Mesothelial cell of epicardium (in vitro differentiated cells): ENCODE data around the gene ITPKA. TPM values are rescaled to one million over a fixed set of nuclear protein-coding genes. Genes with fewer than 3 reads are reported as not detected.

Experiments
- DNase-seq, 2 experiments: peaks; one replicate each; pipeline ENCODE4 v3.0.0; 2021; ENCODE audit warnings: low spot score in 2 of 2; ENCODE audit not compliant: unreplicated experiment in 2 of 2
- H3K27ac Mint-ChIP-seq: 2 replicates; pipeline ENCODE4 v1.8.0; 2021; ENCODE audit warnings: mixed read lengths
- H3K27me3 Mint-ChIP-seq: 2 replicates; pipeline ENCODE4 v1.8.0; 2021; ENCODE audit warnings: low read depth, mixed read lengths
- H3K36me3 Mint-ChIP-seq: 2 replicates; pipeline ENCODE4 v1.8.0; 2021; ENCODE audit warnings: mixed read lengths
- H3K4me1 Mint-ChIP-seq: 2 replicates; pipeline ENCODE4 v1.8.0; 2021; ENCODE audit warnings: mixed read lengths
- H3K4me3 Mint-ChIP-seq: 2 replicates; pipeline ENCODE4 v1.8.0; 2021; ENCODE audit warnings: mild to moderate bottlenecking, moderate library complexity, mixed read lengths
- H3K9me3 Mint-ChIP-seq: 2 replicates; pipeline ENCODE4 v1.8.0; 2021; ENCODE audit warnings: mixed read lengths
- total RNA-seq: library from RNA; stranded (reverse); gene quantifications from 3 replicates; pipeline ENCODE4 v1.2.1, GENCODE V29; 2021
- TF ChIP-seq, protein P1 (sequence below): fragments of 200-600 bp; sonication (generic); IDR thresholded peaks from one replicate; pipeline ENCODE4 v1.5.0; 2021; ENCODE audit warnings: antibody characterized with exemption; ENCODE audit not compliant: unreplicated experiment

ITPKA gene
- 0.55 to 0.80 TPM (median 0.79 TPM) in 3 replicates for total RNA-seq

DNA sequence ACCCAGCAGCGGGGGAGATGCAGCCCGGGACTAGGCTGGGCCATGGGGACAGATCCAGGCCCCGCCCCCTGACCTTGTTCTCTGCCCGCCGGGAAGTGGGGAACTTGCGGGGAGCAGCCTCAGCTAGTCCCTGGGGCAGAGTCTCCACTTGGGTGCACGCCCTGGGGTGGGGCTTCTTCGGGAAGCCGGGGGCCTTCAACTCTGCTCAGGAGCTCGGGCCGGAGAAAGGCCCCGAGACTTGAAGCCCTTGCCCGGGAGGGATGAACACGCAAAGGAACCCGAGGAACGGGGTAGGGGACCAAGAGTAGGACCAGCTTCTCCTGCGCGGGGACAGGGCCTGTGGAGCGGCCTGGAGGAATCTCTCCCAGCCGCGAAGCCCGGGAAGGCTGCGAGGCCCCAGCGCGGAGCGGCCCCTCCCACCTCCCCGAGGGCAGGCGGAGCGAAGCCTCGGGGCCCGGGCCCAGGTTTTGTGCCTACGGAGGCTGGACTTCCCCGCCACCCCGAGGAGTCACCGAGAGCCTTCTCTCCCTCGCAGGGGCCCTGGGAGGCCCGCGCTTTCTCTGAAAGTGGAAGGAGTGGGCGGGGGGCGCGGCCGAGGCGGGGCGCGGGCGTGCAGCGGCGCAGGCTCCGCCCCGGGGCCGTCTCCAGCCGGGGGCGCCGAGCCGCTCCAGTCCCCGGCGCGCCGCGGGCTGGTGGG lies at the start of gene ITPKA:
TSS of gene ITPKA (plus strand) at position 670 of the 697 bp plus-strand sequence. CDS start 54 bp downstream, outside the sequence.
- peak in 1 of 2 experiments; percentile 75 for DNase-seq
- no peaks in the 10 kb centered on the region for H3K36me3 Mint-ChIP-seq
- peak within 1 kb of the TSS; percentile 68 for H3K4me3 Mint-ChIP-seq
- TF ChIP-seq, protein P1, sequence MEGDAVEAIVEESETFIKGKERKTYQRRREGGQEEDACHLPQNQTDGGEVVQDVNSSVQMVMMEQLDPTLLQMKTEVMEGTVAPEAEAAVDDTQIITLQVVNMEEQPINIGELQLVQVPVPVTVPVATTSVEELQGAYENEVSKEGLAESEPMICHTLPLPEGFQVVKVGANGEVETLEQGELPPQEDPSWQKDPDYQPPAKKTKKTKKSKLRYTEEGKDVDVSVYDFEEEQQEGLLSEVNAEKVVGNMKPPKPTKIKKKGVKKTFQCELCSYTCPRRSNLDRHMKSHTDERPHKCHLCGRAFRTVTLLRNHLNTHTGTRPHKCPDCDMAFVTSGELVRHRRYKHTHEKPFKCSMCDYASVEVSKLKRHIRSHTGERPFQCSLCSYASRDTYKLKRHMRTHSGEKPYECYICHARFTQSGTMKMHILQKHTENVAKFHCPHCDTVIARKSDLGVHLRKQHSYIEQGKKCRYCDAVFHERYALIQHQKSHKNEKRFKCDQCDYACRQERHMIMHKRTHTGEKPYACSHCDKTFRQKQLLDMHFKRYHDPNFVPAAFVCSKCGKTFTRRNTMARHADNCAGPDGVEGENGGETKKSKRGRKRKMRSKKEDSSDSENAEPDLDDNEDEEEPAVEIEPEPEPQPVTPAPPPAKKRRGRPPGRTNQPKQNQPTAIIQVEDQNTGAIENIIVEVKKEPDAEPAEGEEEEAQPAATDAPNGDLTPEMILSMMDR = no peak
- no peak within 1 kb of the TSS for H3K27ac Mint-ChIP-seq
- H3K27me3 Mint-ChIP-seq = peaks cover 67% of the 10 kb centered on the region
- no peaks in the 10 kb centered on the region for H3K9me3 Mint-ChIP-seq
- H3K4me1 Mint-ChIP-seq = peaks cover 10% of the 10 kb centered on the region

DNA sequence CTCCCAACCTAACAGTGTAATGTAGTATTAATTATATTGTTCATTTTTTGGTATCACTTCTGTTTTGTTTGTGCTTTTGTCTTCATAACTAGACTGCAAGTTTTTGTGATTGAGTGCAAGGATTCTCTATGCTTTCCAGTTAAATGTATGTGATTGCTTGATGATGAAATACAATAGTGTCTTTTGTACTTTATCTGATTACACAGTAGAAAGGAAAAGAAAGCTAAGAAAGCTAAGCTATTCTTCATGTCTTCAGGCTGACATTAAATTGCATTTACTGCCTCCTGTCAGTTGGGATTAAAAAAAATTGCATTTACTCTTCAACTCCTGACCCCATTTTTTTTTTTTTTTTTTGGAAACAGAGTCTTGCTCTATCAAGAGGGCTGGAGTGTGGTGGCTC lies 48.3 kb upstream of the ITPKA start:
- TF ChIP-seq, protein P1 = no peak
- no peaks in the 10 kb centered on the region for H3K9me3 Mint-ChIP-seq
- H3K27me3 Mint-ChIP-seq = no peaks in the 10 kb centered on the region
- DNase-seq = no peak
- peaks cover 27% of the 10 kb centered on the region for H3K36me3 Mint-ChIP-seq
- H3K4me1 Mint-ChIP-seq = peaks cover 12% of the 10 kb centered on the region
- no peak overlapping the region for H3K4me3 Mint-ChIP-seq
- peak overlapping the region; percentile 66 for H3K27ac Mint-ChIP-seq

DNA sequence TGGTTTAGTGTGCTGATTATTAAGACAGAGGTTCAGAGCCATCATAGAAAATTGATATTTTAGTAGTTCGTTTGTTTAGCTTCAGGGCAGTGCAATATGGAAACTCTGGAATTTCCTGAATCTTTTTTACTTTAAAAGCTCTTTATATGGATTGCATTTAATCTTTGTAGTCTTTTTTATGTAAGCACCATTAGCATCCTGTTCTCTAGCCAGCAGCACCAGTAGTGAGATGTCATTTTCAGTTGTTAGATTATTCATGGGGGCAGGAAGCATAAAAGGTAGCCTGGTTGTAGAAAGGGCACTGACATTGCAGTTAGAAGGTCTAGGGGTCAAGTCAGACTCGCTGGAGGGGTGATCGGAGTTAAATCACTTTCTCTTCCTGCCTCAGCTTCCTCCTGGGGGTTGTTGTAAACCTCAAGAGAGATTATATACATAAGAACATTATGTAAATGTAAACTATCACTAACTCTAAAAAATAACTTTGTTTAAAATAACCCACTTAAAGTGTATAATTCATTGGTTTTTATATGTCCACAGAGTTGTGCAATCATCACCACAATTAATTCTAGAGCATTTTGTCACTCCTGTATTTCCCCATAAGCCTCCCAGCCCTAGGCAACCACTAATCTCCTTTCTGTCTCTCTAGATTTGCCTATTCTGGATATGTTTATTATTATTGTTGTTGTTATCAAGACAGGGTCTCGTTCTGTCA lies 31.4 kb upstream of the ITPKA start:
- H3K4me3 Mint-ChIP-seq = no peak overlapping the region
- no peak for DNase-seq
- peaks cover 45% of the 10 kb centered on the region for H3K36me3 Mint-ChIP-seq
- TF ChIP-seq, protein P1 = no peak
- H3K27me3 Mint-ChIP-seq = no peaks in the 10 kb centered on the region
- H3K4me1 Mint-ChIP-seq = no peaks in the 10 kb centered on the region
- peaks cover 3% of the 10 kb centered on the region for H3K9me3 Mint-ChIP-seq
- no peak overlapping the region for H3K27ac Mint-ChIP-seq

DNA sequence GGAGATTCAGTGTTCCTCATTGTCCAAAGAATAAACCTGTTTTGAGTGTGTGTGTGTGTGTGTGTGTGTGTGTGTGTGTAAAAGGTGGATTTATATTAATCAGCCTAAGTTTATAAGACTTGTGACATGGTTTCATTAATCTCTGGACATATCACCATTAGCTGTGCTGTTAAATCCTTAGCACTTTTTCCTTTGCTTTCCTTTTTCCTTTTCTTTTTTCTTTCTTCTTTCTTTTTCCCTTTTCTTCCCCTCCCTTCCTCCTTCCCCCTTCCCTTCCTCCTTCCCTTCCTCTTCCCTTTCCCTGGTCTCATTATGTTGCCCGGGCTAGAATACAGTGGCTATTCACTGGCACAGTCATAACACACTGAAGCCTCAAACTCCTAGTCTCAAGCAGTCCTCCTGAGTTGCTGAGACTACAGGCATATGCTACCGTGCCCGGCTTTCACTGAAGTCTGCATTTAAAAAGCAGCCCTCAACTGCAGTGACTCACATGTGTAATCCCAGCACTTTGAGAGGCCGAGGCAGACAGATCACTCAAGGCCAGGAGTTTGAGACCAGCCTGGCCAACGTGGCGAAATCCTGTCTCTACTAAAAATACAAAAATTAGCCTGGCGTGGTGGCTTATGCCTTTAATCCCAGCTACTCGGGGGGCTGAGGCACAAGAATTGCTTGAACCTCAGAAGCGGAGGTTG lies 28.6 kb upstream of the ITPKA start:
- Mint-ChIP-seq H3K4me3 (no peak overlapping the region), H3K27me3 (no peaks in the 10 kb centered on the region), H3K9me3 (peaks cover 7% of the 10 kb centered on the region), H3K36me3 (peaks cover 44% of the 10 kb centered on the region), H3K4me1 (no peaks in the 10 kb centered on the region), H3K27ac (no peak overlapping the region)
- no peak for DNase-seq
- TF ChIP-seq, protein P1 = no peak

DNA sequence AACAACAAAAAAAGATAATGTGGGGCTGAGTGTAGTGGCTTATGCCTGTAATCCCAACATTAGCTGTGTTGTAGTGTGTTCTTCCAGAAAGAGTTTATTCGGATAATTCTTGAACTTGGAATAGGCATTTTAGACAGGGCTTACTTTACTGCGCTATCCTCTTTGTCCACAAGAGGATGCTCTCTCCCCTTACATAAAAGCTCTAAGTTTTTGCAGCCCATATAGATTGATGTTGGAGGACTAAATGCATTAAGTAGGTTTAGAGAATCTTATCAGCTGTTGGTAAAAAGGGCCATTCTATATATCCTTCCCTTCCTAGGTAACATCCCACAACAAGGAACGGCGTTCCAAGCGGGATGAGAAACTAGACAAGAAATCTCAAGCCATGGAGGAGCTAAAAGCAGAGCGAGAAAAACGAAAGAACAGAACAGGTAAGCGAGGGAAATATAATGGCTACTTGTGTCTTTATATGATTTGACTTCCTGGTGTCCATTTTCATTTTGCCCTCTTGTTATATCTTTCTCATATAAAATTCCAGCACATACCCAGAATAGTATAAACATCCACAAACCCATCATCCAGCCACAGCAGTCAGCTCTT lies 27.8 kb upstream of the ITPKA start:
- peaks cover 48% of the 10 kb centered on the region for H3K36me3 Mint-ChIP-seq
- no peaks in the 10 kb centered on the region for H3K4me1 Mint-ChIP-seq
- no peak overlapping the region for H3K4me3 Mint-ChIP-seq
- DNase-seq = no peak
- H3K27me3 Mint-ChIP-seq = no peaks in the 10 kb centered on the region
- H3K9me3 Mint-ChIP-seq = peaks cover 7% of the 10 kb centered on the region
- TF ChIP-seq, protein P1 = peak; percentile 68
- no peak overlapping the region for H3K27ac Mint-ChIP-seq
